PC-3 (cell line): ENCODE data around the gene EPN2.

ENCODE experiments used
- CTCF ChIP-seq: fragments of 300-600 bp; sonication (generic); conservative IDR thresholded peaks from 2 replicates; pipeline ENCODE4 v1.5.1; 2017; ENCODE audit warnings: antibody characterized with exemption, low read depth, mild to moderate bottlenecking, low read length
- EZH2 ChIP-seq: fragments of 300-600 bp; sonication (generic); IDR thresholded peaks from one replicate; pipeline ENCODE4 v1.6.1; 2017; ENCODE audit warnings: antibody characterized with exemption, mild to moderate bottlenecking, low read length; ENCODE audit not compliant: unreplicated experiment
- EZH2phosphoT487 ChIP-seq: fragments of 300-600 bp; sonication (generic); IDR thresholded peaks from 2 replicates; pipeline ENCODE4 v1.6.1; 2018; ENCODE audit warnings: mild to moderate bottlenecking, antibody characterized with exemption, low read length, borderline replicate concordance

- TF ChIP-seq CTCF (no peak), EZH2 (no peak), EZH2phosphoT487 (no peak)
Measured at GRCh38 chr17:19378416-19379360, 141.5 kb downstream of the EPN2 start, which contains the start of gene MAPK7.
